Stimulated activated CD8-positive, alpha-beta memory T cell treated with anti-CD3 and anti-CD28 coated beads, Interleukin-7, amount 100 ng/mL, for 4 hours (primary cell): ENCODE data around the gene RHOH.
"Not testable (repeated sequence)": the region's sequence is repeated elsewhere in the genome, so short reads cannot be mapped to it uniquely, and the experiment has no call there.

Experiments used
- DNase-seq, 2 donors: peaks; one replicate each; pipeline ENCODE4 v3.0.0-alpha.2; 2020; ENCODE audit warnings: low read depth in 2 of 2

RHOH gene

DNA sequence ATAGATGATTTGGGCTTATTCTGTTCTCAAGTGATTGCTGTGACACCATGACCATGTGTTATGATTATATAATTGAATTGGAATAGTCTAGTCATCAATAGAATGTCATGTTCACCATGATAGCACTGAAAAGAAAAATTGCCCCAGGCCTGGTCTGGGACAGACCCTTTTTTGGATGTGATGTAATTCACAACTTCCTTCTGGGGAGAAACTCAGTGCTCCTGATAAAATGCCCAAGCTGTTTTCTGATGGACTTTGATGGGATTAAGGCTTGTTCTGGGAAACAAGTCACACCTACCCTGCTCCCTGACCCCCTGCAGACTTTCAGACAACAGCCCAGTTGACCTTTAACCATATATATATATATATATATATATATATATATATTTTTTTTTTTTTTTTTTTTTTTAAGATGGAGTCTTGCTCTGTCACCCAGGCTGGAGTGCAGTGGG is 65.3 kb downstream of the RHOH start:
- DNase-seq: no peak

DNA sequence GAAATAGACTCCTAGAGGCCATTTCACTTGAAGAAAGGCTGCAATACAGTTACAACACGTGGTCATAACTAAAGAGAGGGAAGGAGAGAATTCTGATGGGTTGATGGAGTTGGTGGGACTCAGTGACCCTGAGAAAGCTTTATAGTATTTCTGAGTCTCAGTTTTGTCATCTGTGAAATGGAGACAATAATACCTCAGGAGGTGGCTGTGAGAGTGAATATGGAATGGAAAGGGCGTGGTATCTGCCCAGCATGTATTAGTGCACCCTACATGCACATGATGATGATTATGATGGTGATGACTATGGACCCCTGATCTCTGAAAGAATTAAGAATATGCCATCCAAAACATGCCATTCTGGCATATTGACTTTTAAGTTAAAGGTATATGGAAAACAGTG is 66.0 kb downstream of the RHOH start:
- DNase-seq: no peak

DNA sequence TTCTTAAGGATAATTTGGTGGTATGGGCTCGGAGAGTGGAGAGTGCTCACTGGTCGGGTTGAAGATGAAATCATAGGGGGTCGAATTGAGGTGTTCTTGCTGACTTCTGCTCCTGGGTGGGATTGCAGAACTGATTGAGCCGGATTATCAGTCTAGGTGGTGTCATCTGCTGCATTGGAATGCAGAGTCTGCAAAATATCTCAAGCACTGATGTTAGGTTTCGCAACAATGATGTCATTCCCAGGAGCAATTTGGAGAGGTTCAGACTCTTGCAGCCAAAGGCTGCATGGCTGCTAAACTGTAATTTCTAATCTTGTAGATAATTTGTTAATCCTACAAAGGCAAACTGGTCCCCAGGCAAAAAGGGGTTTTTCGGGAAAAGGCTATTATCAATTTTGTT is 67.7 kb downstream of the RHOH start:
- no peak for DNase-seq

DNA sequence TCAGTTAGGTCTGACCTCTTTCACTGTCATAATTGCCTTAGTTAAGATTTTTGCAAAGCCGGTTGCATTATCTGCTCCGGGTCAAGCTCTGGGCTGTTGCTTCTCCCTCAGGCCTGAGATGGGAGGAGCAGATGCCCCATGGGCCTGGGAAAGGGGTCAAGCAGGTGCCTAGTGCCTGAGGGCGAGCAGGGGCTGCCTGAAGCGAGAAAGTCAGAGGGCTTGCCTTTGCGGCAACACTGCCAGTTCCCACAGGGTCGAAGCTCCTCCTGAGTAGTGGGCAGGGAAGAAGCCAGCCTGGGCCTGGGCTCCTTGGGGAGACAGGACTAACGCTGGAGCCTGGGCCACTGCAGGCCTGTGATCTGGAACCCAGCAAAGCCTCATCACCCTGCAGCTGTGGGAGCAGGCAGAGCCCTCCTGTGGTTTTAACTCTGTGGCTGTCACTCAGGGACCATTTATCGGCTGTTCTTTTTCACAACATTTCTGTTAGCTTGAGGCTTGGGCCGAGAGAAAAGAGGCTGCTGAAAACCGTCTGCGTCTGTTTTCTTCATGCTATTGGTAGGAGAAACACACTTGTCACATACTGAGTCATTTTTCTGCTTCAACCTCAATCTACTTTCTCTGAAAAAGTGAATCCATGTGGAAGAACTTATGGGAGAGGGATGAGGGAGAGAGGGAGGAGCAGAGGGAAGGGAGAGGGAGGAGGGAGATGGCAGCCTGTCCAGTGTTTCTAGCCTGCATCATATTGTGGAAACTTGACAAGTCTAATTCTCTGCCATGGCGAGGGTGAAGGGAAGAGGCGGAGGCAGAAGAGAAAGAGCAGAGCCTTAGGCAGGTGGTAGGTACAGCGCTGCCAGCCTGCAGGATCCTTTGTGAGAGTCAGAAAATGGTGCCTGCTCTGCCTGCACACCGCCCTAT is 68.4 kb downstream of the RHOH start:
- no peak for DNase-seq

DNA sequence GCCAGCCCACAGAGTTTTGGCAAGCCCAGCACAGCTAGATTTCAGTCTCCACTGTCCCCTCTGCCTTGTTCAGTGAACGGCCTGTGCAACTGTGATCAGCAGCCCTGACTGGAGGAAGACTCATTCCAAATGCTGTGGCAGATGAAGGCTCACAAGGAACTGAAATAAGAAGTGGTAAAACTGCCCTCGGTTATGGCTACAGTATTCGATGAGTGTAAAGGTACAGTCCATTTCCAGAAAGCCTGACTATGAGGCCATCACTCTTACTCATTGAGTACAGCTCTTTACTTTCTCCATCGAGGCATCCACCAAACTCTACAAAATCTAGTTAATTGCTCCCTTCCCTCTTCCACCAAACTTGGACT is 69.1 kb downstream of the RHOH start:
- DNase-seq: no peak

DNA sequence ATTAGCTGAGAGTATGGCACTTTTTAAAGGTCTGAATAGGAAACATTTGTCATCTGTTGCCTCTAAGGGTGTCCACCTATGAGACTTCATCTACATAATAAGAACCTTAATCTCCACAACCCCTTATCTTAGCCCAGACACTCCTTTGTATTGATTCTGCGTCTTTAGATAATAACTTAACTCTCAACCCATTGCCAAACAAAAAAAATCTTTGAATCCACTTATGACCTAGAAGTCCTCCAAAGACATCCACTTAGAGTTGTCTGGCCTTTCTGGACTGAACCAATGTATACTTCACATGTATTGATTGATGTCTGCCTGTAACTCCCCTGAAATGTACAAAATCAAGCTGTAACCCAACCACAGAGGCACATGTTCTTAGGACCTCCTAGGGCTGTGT is 72.3 kb downstream of the RHOH start:
- DNase-seq: no peak

DNA sequence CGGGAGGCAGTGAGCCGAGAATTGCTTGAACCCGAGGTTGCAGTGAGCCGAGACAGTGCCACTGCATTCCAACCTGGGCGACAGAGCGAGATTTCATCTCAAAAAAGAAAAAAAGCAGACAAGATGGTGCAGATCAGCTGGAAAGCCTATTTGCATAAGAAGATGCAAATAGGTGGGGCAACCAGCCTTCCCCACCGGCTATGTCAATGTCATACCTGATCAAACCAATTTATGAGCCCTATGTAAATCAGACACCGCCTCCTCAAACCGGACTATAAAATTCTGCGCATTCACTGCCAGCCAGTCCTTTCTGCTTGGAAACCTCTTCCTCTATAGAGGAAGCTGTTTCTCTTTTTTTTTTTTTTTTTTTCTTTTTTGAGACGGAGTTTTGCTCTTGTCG is 73.8 kb downstream of the RHOH start:
- no peak for DNase-seq

DNA sequence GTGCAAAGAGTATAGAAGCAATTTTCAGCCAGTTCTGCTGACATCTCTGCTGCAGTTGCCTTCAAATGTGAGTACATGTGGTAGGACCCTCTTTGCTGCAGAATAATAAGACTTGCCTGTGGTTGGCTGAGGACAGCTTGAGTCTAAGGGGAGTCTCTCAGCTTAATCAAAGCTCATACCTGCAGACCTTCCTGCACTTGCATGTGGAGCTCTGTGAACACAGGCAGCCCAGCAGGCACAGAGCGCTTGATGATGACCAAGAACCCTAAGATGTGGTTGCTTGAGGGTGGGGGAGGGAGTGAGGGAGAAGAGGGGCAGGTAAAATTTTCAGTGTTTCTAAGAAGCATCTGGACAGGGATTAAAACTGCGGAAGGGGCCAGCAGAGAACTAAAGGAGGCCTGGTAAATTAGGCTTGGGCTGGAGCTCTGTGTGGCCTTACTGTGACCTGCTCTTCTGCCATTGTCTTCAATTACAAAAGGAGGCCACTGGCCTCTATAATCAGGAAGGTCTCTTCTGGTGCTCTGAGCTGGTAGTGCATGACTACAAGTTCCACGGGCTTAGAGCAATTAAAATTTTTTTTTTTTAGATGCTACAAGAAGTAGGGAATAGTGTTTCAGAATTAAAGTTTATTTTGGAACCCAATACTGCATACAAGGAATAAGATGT is 78.4 kb downstream of the RHOH start:
- DNase-seq: no peak

DNA sequence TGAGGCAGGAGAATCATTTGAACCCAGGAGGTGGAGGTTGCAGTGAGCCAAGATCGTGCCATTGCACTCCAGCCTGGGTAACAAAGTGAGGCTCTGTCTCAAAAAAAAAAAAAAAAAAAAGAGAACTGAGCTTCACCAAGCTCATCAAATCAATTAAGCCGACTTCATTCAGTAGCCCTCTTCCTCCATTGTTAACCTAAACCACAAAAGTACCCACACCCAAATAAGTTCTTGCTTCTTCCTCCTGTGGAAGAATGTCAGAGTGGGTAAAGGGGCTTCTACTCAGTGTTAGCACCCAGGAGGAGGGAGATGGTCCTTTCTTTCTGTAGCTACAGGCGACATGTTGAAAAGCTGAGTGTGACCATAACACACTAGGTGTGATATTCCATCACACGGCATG is 79.7 kb downstream of the RHOH start:
- no peak for DNase-seq

DNA sequence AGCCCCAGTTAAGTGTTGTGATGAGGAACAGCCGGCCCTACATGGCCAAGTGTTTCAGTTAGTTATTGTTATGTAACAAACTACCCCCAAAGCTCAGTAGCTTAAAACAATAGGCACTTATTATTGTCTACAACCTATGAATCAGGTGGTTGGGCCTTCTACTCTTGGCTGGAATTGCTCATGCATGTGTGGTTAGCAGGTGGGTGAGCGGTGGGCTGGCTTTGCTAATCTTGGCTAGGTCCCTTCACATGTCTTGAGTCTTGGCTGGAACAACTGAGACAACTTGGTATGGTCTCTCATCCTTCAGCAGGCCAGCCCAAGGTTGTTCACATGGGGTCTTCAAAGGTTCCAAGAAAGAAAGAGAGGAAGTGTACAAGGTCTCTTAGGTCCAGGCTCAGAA is 83.8 kb downstream of the RHOH start:
- DNase-seq: peak; percentile 59 to 60

DNA sequence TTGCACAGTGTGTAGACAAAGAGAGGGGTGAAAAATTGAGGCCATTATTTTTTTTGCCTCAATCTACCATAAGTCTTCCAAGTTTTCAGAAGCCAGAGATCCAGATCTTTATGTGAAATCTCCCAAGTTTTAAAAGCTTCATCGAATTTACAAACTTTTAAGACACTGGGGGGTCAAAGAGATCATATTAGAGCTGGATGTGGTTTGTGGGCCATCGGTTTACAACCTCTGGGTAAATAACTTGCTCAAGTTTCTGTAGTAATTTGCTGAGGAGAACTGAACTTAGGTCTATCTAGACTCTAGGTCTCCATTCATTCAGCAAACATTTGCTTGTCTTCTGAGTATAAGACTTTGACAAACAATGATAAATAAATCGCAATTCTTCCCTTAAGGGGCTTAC is 84.3 kb downstream of the RHOH start:
- DNase-seq: no peak

DNA sequence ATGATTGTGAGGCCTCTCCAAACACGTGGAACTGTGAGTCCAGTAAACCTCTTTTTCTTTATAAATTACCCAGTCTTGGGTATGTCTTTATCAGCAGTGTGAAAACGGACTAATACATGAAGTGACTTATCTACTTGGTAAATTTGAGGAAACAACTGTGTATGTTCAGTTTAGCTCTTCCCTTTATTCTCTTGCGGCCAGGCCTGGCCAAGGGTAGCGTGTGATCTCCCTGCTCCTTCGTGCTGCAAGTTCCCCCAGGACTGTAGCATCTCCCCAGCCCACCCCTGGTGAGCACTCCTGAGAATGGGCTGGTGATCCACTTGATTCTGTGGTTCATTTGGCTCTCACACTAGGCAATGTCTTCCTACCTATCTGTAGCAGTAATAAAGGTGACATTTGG is 85.1 kb downstream of the RHOH start:
- DNase-seq: no peak

DNA sequence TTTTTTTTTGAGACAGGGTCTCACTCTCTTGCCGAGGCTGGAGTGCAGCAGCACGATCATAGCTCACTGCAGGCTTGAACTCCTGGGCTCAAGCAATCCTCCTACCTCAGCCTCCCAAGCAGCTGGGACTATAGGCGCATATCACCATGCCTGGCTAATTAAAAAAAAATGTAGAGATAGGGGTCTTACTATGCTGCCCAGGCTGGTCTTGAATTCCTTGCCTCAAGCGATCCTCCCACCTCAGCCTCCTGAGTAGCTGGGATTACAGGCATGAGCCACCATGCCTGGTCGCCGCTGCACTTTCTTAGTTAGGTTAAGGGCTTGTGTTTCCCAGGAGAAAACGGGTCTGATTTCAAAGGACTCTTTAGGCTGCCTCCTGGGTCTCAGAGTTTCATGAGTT is 86.0 kb downstream of the RHOH start:
- DNase-seq: not testable (repeated sequence)

DNA sequence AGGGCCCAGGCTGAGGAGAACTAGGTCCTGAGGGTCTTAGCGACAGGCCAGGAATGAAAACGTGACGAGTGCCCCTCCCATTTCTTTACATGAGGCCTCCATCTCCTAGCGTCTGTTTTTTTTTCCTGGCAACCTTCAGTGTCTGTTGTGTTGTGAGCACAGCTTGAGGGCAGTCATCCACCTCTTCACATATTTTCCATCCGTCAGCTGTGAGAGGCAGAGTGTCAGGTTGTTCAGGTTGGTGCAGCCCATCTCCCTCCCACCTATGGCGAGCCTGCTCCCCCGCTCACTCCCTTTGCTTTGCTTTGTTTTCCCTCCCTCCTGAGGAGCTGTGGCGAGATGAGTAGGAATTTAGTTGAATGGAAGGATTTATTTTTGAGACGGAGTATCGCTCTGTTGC is 86.6 kb downstream of the RHOH start:
- no peak for DNase-seq

DNA sequence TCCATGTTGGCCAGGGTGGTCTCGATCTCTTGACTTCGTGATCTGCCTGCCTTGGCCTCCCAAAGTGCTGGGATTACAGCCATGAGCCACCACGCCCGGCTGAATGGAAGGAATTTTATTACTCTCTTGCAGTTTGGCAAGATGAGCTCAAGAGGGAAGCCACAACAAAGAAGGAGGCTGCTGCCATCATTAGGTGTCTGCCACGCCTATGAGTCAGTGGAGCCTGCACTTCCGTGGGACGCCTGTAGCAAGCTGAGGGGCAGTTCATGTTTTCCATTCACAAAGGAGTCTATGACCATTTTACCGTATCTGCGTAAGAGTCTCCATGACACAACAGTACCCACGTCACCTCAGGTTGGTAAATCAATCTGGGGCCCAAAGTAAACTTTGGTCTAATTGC is 87.1 kb downstream of the RHOH start:
- peak; percentile 80 to 89 for DNase-seq

DNA sequence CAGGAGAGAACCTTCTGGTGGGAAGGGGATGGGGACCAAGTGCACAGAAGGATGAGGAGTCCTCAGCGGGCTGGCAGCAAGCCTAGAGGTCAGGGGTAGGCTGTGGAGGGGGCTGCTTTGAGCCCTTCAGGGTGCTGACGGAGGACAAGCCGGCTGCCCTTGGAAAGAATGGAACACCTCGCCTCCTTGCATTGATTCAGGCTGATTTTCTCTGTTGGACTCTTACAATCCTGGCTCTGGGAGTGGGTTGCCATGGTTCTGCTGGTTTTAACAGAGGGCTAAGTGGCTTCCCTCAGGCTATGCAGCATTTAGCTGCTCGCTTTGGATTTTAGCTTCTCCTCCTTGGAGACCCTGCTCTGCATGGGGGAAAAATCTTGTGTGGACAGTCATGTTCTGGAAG is 88.9 kb downstream of the RHOH start:
- no peak for DNase-seq

DNA sequence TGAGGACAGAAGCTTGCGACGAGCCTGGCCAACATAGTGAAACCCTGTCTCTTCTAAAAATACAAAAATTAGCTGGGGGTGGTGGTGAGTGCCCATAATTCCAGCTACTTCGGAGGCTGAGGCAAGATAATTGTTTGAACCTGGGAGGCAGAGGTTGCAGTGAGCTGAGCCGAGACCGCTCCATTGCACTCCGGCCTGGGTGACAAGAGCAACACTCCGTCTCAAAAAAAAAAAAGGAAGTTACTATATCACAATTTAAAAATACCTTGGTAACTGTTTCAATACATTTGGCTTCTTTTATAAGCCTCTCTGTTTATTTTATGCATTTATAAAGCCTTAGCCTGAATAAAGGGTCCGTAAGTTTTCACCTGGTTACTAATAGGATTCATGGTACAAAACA is 91.7 kb downstream of the RHOH start:
- no peak for DNase-seq

DNA sequence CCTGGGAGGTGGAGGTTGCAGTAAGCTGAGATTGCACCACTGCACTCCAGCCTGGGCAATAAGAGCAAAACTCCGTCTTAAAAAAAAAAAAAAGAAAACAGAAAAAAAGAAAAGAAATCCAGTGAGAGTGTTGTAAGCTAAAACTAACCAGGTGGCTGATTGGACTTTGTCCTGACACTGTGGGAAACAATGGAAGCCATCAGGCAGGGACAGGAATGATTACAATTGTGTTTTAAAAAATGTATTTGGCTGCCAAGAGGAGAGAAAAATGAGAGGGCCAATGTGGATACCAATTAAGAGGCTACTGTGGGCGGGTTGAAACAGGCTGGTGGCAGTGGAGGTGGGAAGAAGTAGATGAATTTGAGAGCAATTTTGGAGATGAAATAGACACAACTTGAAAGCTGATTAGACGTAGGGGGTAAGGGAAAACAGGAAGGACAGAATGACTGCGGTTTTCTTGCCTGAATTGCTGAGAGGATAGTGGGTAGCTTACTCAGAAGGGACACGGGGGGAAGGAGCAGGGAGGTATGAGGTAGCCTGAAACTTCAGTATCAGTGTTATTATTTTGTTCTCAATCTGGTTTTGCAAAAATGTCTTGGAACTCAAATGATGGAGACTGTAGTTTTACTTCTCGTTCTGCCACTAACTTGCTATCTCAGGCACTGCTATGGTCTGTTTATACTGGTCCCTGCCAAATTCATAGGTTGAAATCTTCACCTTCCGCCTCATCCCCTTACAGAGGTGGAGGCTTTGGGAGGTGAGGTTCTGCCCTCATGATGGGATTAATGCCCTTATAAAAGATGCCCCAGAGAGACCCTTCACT is 92.7 kb downstream of the RHOH start:
- no peak for DNase-seq

DNA sequence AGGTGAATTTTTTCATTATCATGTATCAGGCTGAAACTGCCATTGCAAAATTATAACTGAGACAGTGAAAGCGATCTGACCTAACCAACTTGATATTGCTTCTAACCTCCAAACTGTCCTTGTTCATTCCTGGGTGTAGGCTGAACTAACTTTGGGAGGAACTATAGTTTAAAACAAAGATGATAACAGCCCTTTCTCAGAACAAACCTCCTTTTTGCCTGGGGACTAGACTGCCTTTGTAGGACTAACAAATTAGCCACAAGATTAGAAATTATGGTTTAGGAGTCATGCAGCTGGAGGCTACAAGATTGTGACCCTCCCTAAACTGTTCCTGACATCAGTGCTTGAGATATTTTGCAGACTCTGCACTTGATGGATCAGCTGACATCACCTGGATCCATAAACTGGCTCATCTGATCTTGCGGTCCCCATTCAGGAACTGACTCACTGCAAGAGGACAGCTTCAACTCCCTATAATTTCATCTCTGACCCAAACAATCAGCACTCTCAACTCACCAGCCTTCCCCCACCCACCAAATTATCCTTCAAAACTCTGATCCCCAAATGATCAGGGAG is 93.9 kb downstream of the RHOH start:
- not testable (repeated sequence) for DNase-seq

DNA sequence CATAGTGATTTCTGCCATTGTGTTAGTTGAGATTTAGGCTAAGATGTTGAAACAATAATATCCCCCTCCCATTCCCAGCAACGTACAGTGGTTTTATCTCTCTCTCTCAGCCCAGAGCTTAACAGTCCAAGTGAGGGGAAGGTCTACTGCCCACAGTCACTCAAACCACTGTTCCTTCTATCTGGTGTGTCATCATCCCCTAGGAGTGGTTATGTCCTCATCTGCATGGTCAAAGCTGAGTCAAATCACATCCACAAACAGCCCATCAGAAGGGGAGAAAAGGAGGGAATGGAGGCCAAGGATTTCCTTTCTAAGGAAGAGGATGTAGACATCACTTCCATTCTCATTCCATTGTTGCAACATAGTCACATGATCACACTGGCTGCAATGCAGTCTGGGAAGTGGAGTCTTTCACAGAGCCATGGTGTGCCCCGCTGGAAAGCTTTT is 95.5 kb downstream of the RHOH start:
- DNase-seq: no peak

DNA sequence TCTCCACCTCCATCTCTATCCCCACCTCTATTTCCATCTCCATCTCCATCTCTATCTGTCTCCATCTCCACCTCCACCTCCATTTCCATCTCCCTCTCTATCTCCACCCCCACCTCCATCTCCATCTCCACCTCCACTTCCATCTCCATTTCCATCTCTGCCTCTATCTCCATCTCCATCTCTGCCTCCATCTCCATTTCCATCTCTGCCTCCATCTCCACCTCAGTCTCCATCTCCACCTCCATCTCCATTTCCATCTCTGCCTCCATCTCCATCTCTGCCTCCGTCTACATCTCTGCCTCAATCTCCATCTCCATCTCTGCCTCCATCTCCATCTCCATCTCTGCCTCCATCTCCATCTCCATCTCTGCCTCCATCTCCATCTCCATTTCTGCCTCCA is 97.5 kb downstream of the RHOH start:
- no peak for DNase-seq

DNA sequence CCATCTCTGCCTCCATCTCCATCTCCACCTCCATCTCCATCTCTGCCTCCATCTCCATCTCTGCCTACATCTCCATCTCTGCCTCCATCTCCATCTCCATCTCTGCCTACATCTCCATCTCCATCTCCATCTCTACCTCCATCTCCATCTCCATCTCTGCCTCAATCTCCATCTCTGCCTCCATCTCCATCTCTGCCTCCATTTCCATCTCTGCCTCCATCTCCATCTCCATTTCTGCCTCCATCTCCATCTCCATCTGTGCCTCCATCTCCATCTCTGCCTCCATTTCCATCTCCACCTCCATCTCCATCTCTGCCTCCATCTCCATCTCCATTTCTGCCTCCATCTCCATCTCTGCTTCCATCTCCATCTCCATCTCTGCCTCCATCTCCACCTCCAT is 98.2 kb downstream of the RHOH start:
- DNase-seq: not testable (repeated sequence)
